IPS-18c (cell line): ENCODE results near the gene GPC3.

ENCODE experiments used
- H3K4me3 ChIP-seq: 2 replicates; pipeline ENCODE4 v1.7.0; 2013; ENCODE audit warnings: low read depth, mild to moderate bottlenecking, low read length, moderate library complexity; ENCODE audit not compliant: insufficient read depth
- H3K9me3 ChIP-seq: one replicate; pipeline ENCODE4 v1.6.1; 2013; ENCODE audit warnings: mild to moderate bottlenecking, low read length, moderate library complexity; ENCODE audit not compliant: control insufficient read depth, insufficient read depth

The GPC3 gene

DNA sequence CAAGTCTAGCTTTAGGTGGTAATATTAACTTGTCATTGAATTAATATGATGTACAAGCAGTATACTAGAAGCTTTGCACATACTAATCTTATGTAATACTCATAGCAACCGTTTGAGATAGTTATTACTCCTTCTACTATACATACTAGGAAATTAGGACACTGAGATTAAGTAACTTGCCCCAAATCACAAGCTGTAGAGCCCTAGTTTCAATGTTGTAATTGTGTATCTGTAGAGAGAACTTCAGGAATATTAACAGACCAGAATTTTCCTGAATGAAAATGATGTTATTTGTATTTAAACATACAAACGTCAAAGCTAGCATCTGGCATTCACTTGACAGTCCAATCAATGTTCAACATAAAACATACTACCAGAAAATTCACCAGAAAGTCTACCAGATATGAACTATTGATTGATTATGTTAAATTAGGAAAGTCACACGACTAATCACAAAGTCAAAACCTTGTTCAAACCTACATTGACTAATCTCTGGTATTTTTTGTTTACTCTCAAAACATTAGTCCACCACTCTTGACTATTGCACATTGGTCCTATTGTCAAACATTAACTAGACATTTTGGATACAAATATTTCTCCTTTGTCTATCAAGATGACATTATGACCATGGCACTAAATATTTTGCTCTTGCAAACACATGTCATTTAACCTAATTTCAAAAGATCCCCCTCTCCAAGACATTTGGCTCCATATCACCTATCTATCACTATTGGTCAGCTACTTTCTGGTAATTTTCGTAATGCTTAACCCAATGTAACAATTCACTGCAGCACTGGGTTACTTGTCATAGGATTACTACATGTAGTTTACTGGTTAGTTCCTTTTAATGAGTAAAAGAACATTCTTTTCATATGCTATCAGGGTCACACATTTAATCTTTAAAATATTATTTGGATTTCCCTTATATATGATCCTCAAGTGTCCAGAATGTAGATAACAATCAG is 100.7 kb downstream of the GPC3 start:
- H3K4me3 ChIP-seq, result no peak overlapping the region
- no peaks in the 10 kb centered on the region for H3K9me3 ChIP-seq

- no peaks in the 10 kb centered on the region for H3K9me3 ChIP-seq
Observed at GRCh38 chrX:133881893-133882292, 103.5 kb downstream of the GPC3 start.

GRCh38 chrX:133881007-133881406 is 104.4 kb downstream of the GPC3 start:
- Histone ChIP-seq H3K9me3 (no peaks in the 10 kb centered on the region), H3K4me3 (no peak overlapping the region)

More at GRCh38 chrX:133881893-133882292, 103.5 kb downstream of the GPC3 start:
- no peak overlapping the region for H3K4me3 ChIP-seq

DNA sequence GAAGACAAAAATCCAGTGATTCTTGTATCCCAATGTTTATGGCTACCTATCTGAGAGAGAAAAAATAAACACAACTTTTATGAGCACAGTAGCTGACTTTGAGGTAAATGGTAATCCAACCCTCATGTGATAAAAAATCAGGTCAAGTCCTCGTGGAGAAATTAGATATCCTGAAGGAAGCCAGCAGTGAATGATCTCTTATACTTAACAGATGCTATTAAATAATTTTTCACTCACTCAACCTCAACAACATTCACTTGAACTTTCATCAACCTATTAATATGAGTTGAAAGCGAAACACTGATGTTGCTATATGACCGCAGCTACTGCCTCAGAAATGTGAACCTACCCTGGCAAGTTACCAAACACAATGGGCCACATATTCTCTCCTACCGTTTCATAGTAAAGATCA is 105.4 kb downstream of the GPC3 start:
- no peak overlapping the region for H3K4me3 ChIP-seq
- no peaks in the 10 kb centered on the region for H3K9me3 ChIP-seq

- Histone ChIP-seq H3K9me3 (no peaks in the 10 kb centered on the region), H3K4me3 (no peak overlapping the region)
Observed at GRCh38 chrX:133878710-133879109, 106.7 kb downstream of the GPC3 start.

DNA sequence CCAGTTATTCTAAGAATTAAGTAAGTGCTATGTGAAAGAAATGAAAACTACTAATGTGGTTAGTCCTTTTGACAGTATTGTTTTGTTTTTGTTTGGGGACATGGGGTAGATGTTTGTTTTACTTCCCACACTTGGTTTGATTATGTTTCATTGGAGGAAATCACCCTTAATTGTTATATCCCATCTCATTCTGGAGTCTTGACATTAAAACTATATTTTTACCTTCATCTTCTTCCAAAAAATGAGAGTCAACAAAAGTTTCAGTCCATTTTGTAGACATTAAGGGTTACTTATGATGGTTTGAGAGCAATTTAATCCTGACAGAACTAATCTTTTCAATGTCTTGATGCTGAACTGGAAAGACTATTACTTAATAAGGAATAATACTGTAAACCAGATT is 108.7 kb downstream of the GPC3 start:
- H3K4me3 ChIP-seq, result no peak overlapping the region
- H3K9me3 ChIP-seq, result no peaks in the 10 kb centered on the region

DNA sequence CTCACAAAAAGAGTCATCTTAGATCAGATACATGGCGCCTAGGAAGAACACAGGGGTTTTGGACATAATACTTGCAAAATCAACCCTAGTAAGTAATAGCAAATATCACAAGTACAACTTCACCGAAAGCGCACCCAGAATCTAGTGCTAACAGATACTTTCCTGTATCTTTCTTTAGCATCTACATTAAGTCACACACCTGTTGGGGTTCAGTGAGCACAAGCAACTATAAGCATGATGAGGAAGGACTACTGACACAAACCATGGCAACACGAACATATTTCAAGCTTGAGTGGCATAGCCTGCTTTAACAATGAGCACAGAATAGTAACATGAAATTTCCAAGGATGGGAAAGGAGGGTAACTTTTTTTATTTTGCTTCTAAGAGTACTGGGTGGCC is 116.1 kb downstream of the GPC3 start:
- Histone ChIP-seq H3K4me3 (no peak overlapping the region), H3K9me3 (peaks cover 4% of the 10 kb centered on the region)

DNA sequence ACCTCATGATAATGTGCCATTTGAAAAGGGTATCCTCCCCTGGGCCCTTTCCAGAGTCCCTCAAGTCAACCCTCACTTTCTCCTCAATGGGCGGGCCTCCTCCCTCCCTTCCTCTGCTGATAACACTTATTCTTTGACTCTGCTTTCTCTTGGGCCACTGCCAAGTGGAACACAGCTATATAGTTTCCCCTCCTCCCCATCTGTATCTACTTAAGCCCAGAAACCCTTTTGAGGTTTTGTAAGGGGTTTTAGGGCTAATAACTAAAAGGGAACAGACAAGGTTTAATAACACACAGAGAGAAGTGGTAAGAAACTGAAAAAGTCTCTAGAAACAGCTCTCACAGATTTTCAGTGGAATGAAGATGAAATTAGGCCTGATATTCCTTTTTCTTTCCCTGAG is 116.7 kb downstream of the GPC3 start:
- H3K4me3 ChIP-seq, result no peak overlapping the region

GRCh38 chrX:133868250-133868649 is 117.1 kb downstream of the GPC3 start:
- peaks cover 4% of the 10 kb centered on the region for H3K9me3 ChIP-seq

More for the DNA sequence above, 116.7 kb downstream of the GPC3 start:
- H3K9me3 ChIP-seq, result peaks cover 4% of the 10 kb centered on the region

DNA sequence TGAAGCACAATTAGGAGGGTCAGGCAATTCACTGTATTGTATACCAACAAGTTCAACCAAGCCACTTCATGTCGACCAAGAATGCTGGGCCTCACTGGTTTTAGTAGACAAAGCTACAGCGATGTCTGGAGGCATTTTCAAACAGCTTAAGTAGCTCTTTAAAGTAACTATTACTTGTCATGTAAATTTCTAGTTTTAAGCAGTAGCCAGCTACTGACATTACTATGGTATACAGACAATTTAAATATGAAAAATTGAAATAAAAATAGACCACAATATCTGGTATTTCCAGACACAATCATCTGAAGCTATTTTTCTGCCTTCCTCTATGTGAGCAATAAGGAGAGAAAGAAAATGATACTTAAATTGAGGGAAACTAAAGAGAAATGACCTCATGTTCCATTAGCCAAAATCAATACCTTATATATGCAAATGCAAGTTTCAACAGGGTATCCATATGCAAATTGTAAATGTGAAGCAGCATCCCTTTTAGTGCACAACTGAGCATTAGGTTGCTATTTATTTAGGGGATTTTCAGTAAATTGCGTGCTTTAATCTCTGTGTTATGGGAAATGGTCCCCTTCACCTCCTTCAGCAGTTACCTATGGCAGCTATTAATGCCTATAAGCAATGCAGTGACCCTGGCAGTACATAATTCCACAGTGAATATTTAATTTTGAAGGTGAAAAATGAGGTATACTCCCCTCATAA is 119.5 kb downstream of the GPC3 start:
- no peak overlapping the region for H3K4me3 ChIP-seq
- peaks cover 7% of the 10 kb centered on the region for H3K9me3 ChIP-seq

More at GRCh38 chrX:133868250-133868649, 117.1 kb downstream of the GPC3 start:
- no peak overlapping the region for H3K4me3 ChIP-seq

GRCh38 chrX:133864236-133864635 is 121.2 kb downstream of the GPC3 start:
- Histone ChIP-seq H3K9me3 (peaks cover 12% of the 10 kb centered on the region), H3K4me3 (no peak overlapping the region)

- no peak overlapping the region for H3K4me3 ChIP-seq
Observed at GRCh38 chrX:133859860-133860259, 125.5 kb downstream of the GPC3 start.

DNA sequence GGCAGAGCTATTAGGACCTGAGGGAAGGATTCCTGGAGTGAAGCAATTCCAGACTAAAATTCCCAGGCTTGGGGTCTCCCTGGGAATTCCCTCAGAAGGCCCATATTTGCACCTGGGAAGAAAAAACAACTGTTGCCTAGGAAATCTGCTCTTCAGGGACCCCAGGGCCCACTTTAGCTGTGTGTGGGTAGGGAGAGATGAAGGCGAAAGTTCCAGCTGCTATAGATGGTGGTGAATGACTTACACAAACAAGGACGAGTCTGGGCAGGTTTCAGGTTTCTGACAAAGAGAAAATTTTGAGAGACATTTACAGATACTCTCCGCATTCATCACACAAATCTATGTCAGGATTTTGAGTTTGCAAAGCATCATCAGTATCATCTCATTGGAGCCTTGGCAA is 126.1 kb downstream of the GPC3 start:
- Histone ChIP-seq H3K9me3 (peaks cover 9% of the 10 kb centered on the region), H3K4me3 (no peak overlapping the region)

More at GRCh38 chrX:133859860-133860259, 125.5 kb downstream of the GPC3 start:
- H3K9me3 ChIP-seq, result peaks cover 9% of the 10 kb centered on the region

- Histone ChIP-seq H3K9me3 (peaks cover 9% of the 10 kb centered on the region), H3K4me3 (no peak overlapping the region)
Observed at GRCh38 chrX:133857640-133858269, 127.6 kb downstream of the GPC3 start.

GRCh38 chrX:133856819-133857218 is 128.6 kb downstream of the GPC3 start:
- Histone ChIP-seq H3K9me3 (peaks cover 9% of the 10 kb centered on the region), H3K4me3 (no peak overlapping the region)

- Histone ChIP-seq H3K9me3 (peaks cover 1% of the 10 kb centered on the region), H3K4me3 (no peak overlapping the region)
Observed at GRCh38 chrX:133854290-133854689, 131.1 kb downstream of the GPC3 start.

- Histone ChIP-seq H3K9me3 (no peaks in the 10 kb centered on the region), H3K4me3 (no peak overlapping the region)
Observed at GRCh38 chrX:133852837-133853356, 132.5 kb downstream of the GPC3 start.
